H1 (cell line): Measurements from ENCODE around the gene OR7A10. TPM values are rescaled to one million over a fixed set of nuclear protein-coding genes. Genes with fewer than 3 reads are reported as not detected.

Experiments
- CTCF ChIA-PET: fragments of 300-600 bp; sonication (Branson Sonifier 250); formaldehyde crosslinking; loops from one replicate; lab custom pipeline; 2021; ENCODE audit not compliant: partially characterized antibody; lab: Charles Lee
- POLR2A ChIA-PET: fragments of 300-600 bp; sonication (Branson Sonifier 250); formaldehyde crosslinking; loops from one replicate; lab custom pipeline; 2021; ENCODE audit warnings: inconsistent platforms; ENCODE audit not compliant: partially characterized antibody; lab: Charles Lee
- DNase-seq, 2 experiments: peaks; one replicate each; pipeline versions ENCODE4 v3.0.0 to v3.0.0-alpha.2; 2010 to 2022; ENCODE audit warnings: low spot score in 2 of 2, low read depth in 1 of 2, mixed read lengths in 1 of 2
- FAIRE-seq: peaks from 2 replicates; lab custom pipeline; 2011; peaks lifted over from hg19 to GRCh38; lab: Jason Lieb, UNC
- H2AFZ ChIP-seq: 2 replicates; pipeline ENCODE4 v1.8.1; 2012; ENCODE audit warnings: low read length, inconsistent platforms
- H2AK5ac ChIP-seq: 2 replicates; pipeline ENCODE4 v1.6.1; 2013; ENCODE audit warnings: low read depth, low read length
- H2BK120ac ChIP-seq: replicated peaks from 2 replicates; pipeline ENCODE3; 2013; ENCODE audit warnings: low read depth, low read length, inconsistent platforms
- H2BK12ac ChIP-seq: 2 replicates; pipeline ENCODE4 v1.6.1; 2013; ENCODE audit warnings: low read depth, low read length
- H2BK15ac ChIP-seq: 2 replicates; pipeline ENCODE4 v1.6.1; 2013; ENCODE audit warnings: low read length
- H2BK20ac ChIP-seq: 2 replicates; pipeline ENCODE4 v1.6.1; 2013; ENCODE audit warnings: low read length
- H2BK5ac ChIP-seq: 2 replicates; pipeline ENCODE4 v1.6.1; 2013; ENCODE audit warnings: low read depth, low read length
- H3K14ac ChIP-seq: 2 replicates; pipeline ENCODE4 v1.6.1; 2013; ENCODE audit warnings: inconsistent platforms; ENCODE audit not compliant: insufficient read length
- H3K18ac ChIP-seq: 2 replicates; pipeline ENCODE4 v1.6.1; 2013; ENCODE audit warnings: low read length; ENCODE audit errors: extremely low read depth
- H3K23ac ChIP-seq: 2 replicates; pipeline ENCODE4 v1.6.1; 2013; ENCODE audit warnings: inconsistent platforms; ENCODE audit not compliant: insufficient read length
- H3K23me2 ChIP-seq: 2 replicates; pipeline ENCODE4 v1.6.1; 2013; ENCODE audit warnings: low read depth, low read length
- H3K27ac ChIP-seq: 2 replicates; pipeline ENCODE4 v1.6.1; 2011; ENCODE audit warnings: low read depth, low read length, inconsistent platforms
- H3K27me3 ChIP-seq, 4 experiments: replicated peaks in 1 of 4; 1 replicate in 1 of 4; 2 replicates in 3 of 4; pipeline versions ENCODE4 v1.6.1 to v1.8.1; 2011 to 2013; ENCODE audit warnings: low read length in 3 of 4, mild to moderate bottlenecking in 3 of 4, inconsistent platforms in 2 of 4, mixed read lengths in 2 of 4, moderate library complexity in 1 of 4; ENCODE audit not compliant: control insufficient read depth in 3 of 4, insufficient read depth in 3 of 4; ENCODE audit errors: extremely low read depth in 1 of 4
- H3K36me3 ChIP-seq, 4 experiments: 2 replicates each; pipeline versions ENCODE4 v1.6.1 to v1.8.1; 2011 to 2013; ENCODE audit warnings: mild to moderate bottlenecking in 4 of 4, low read length in 3 of 4, moderate library complexity in 2 of 4, control low read depth in 1 of 4, inconsistent platforms in 1 of 4; ENCODE audit not compliant: insufficient read depth in 4 of 4, control insufficient read depth in 2 of 4
- H3K4ac ChIP-seq: replicated peaks from 2 replicates; pipeline ENCODE3; 2013; ENCODE audit warnings: low read length, low read depth, mixed read lengths, inconsistent platforms; ENCODE audit not compliant: insufficient read length
- H3K4me1 ChIP-seq, 4 experiments: replicated peaks in 1 of 4; 1 replicate in 1 of 4; 2 replicates in 3 of 4; pipeline versions ENCODE4 v1.6.1 to v1.8.1; 2011 to 2013; ENCODE audit warnings: low read length in 3 of 4, inconsistent platforms in 2 of 4, mixed read lengths in 1 of 4; ENCODE audit not compliant: insufficient read depth in 4 of 4, control insufficient read depth in 3 of 4
- H3K4me2 ChIP-seq, 2 experiments: 2 replicates each; pipeline versions ENCODE4 v1.6.1 to v1.8.1; 2011 to 2013; ENCODE audit warnings: low read depth in 2 of 2, low read length in 2 of 2, control low read depth in 1 of 2, inconsistent platforms in 1 of 2, mild to moderate bottlenecking in 1 of 2; ENCODE audit not compliant: insufficient read depth in 1 of 2
- H3K4me3 ChIP-seq, 4 experiments: fragments of 200-600, 300-600 bp in 1 of 4; sonication (generic), shearing (Covaris generic), sonication (Bioruptor Twin) in 1 of 4; 2 replicates each; pipeline versions ENCODE4 v1.5.1 to v1.8.1; 2011 to 2016; ENCODE audit warnings: low read length in 4 of 4, low read depth in 3 of 4, control low read depth in 2 of 4, inconsistent platforms in 2 of 4, mild to moderate bottlenecking in 2 of 4, mixed read lengths in 1 of 4, moderate library complexity in 1 of 4; ENCODE audit not compliant: insufficient read depth in 2 of 4; ENCODE audit errors: extremely low read depth in 1 of 4
- H3K56ac ChIP-seq: replicated peaks from 2 replicates; pipeline ENCODE3; 2013; ENCODE audit warnings: low read depth, mild to moderate bottlenecking, mixed read lengths, low read length, inconsistent platforms; ENCODE audit not compliant: insufficient read length
- H3K79me1 ChIP-seq: 2 replicates; pipeline ENCODE4 v1.6.1; 2013; ENCODE audit warnings: low read depth, low read length, control low read depth
- H3K79me2 ChIP-seq, 2 experiments: 2 replicates each; pipeline versions ENCODE4 v1.6.1 to v1.8.1; 2012 to 2013; ENCODE audit warnings: low read length in 2 of 2, mild to moderate bottlenecking in 2 of 2, inconsistent platforms in 1 of 2; ENCODE audit not compliant: insufficient read depth in 2 of 2, control insufficient read depth in 1 of 2
- H3K9ac ChIP-seq, 4 experiments: replicated peaks in 1 of 4; 1 replicate in 1 of 4; 2 replicates in 3 of 4; pipeline versions ENCODE4 v1.6.1 to v1.8.1; 2011 to 2013; ENCODE audit warnings: low read depth in 3 of 4, low read length in 3 of 4, control low read depth in 2 of 4, mild to moderate bottlenecking in 2 of 4, moderate library complexity in 2 of 4, inconsistent platforms in 1 of 4; ENCODE audit errors: extremely low read depth in 1 of 4
- H3K9me3 ChIP-seq, 2 experiments: 2 replicates each; pipeline versions ENCODE4 v1.6.1 to v1.8.1; 2012 to 2013; ENCODE audit warnings: mild to moderate bottlenecking in 2 of 2, moderate library complexity in 2 of 2, control low read depth in 1 of 2, inconsistent platforms in 1 of 2, low read depth in 1 of 2, low read length in 1 of 2, mixed read lengths in 1 of 2; ENCODE audit not compliant: insufficient read depth in 2 of 2
- H4K20me1 ChIP-seq, 2 experiments: replicated peaks in 1 of 2; 2 replicates each; pipeline versions ENCODE3 to v1.8.1; 2011 to 2013; ENCODE audit warnings: inconsistent platforms in 2 of 2, low read length in 2 of 2, mild to moderate bottlenecking in 1 of 2; ENCODE audit not compliant: insufficient read depth in 2 of 2, control insufficient read depth in 1 of 2
- H4K5ac ChIP-seq: 2 replicates; pipeline ENCODE4 v1.6.1; 2013; ENCODE audit warnings: low read length, low read depth, mixed read lengths, inconsistent platforms; ENCODE audit not compliant: insufficient read length
- H4K8ac ChIP-seq: 2 replicates; pipeline ENCODE4 v1.8.0; 2013; ENCODE audit warnings: mild to moderate bottlenecking, moderate library complexity, low read length, inconsistent platforms; ENCODE audit not compliant: insufficient read depth; ENCODE audit errors: extremely low read depth
- H4K91ac ChIP-seq: replicated peaks from 2 replicates; pipeline ENCODE3; 2013; ENCODE audit warnings: low read length, mixed read lengths, inconsistent platforms; ENCODE audit not compliant: insufficient read length
- ATF3 ChIP-seq: IDR thresholded peaks from 2 replicates; pipeline ENCODE4 v1.6.1; 2011; ENCODE audit warnings: low read depth, mild to moderate bottlenecking, low read length; ENCODE audit not compliant: insufficient read depth
- BRCA1 ChIP-seq: IDR thresholded peaks from 2 replicates; pipeline ENCODE4 v1.6.1; 2012; ENCODE audit warnings: low read depth, low read length, improper control_type of control experiment
- CBX5 ChIP-seq: fragments of 300-800, 300-1000 bp; sonication (generic); IDR thresholded peaks from 2 replicates; pipeline ENCODE4 v1.7.1; 2016; ENCODE audit warnings: antibody characterized with exemption, low read length, low read depth
- CHD2 ChIP-seq: IDR thresholded peaks from 2 replicates; pipeline ENCODE4 v1.6.1; 2012; ENCODE audit warnings: low read length, improper control_type of control experiment
- CREB1 ChIP-seq: IDR thresholded peaks from 2 replicates; pipeline ENCODE4 v1.6.1; 2012; ENCODE audit warnings: inconsistent platforms
- CTCF ChIP-seq, 3 experiments: IDR thresholded peaks; 1 replicate in 2 of 3; 2 replicates in 1 of 3; pipeline versions ENCODE4 v1.5.1 to v1.6.1; 2011; ENCODE audit warnings: low read length in 3 of 3, mild to moderate bottlenecking in 3 of 3, inconsistent platforms in 2 of 3, low read depth in 1 of 3, moderate library complexity in 1 of 3; ENCODE audit not compliant: insufficient read depth in 1 of 3; ENCODE audit errors: control extremely low read depth in 1 of 3
- JUN ChIP-seq: IDR thresholded peaks from 2 replicates; pipeline ENCODE4 v1.6.1; 2011; ENCODE audit warnings: low read depth, mild to moderate bottlenecking, improper control_type of control experiment, low read length
- RAD21 ChIP-seq, 2 experiments: IDR thresholded peaks in 1 of 2; conservative IDR thresholded peaks in 1 of 2; 2 replicates each; pipeline ENCODE4 v1.6.1; 2011; ENCODE audit warnings: low read depth in 2 of 2, low read length in 2 of 2, improper control_type of control experiment in 1 of 2, inconsistent platforms in 1 of 2, mild to moderate bottlenecking in 1 of 2, moderate library complexity in 1 of 2
- SAP30 ChIP-seq: fragments of 300-600 bp; sonication (generic); IDR thresholded peaks from 2 replicates; pipeline ENCODE4 v1.7.1; 2012; ENCODE audit warnings: low read length, moderate library complexity, mild to moderate bottlenecking, inconsistent platforms; ENCODE audit not compliant: insufficient read depth, insufficient replicate concordance
- SRF ChIP-seq: IDR thresholded peaks from 2 replicates; pipeline ENCODE4 v1.6.1; 2011; ENCODE audit warnings: mild to moderate bottlenecking, low read depth, low read length, moderate library complexity
- ZNF274 ChIP-seq: IDR thresholded peaks from 2 replicates; pipeline ENCODE4 v1.7.0; 2012; ENCODE audit warnings: low read length, borderline replicate concordance; ENCODE audit errors: extremely low read depth
- WGBS, 2 experiments: shearing (Covaris generic) in 1 of 2; methylation state at CpG; one replicate each; pipeline versions ENCODE4 v1.1.6 to v1.1.7; 2013 to 2015; ENCODE audit warnings: low lambda C conversion rate in 2 of 2, mixed read lengths in 2 of 2, inconsistent platforms in 1 of 2, low coverage in 1 of 2, missing lambda C conversion rate in 1 of 2; ENCODE audit not compliant: insufficient replicate concordance in 2 of 2, insufficient coverage in 1 of 2, insufficient read length in 1 of 2; ENCODE audit errors: extremely low coverage in 1 of 2, missing lambda C conversion rate in 1 of 2; 5-methylcytosine and 5-hydroxymethylcytosine counted together
- polyA plus RNA-seq, 7 experiments: library from polyadenylated mRNA; depleted of rRNA in 3 of 7; stranded (reverse) in 5 of 7; unstranded in 2 of 7; fragments of >200 nt in 5 of 7; fragments of 200-250 nt in 2 of 7; gene quantifications; 1 replicate in 5 of 7; 2 replicates in 1 of 7; 4 replicates in 1 of 7; pipeline versions ENCODE4 v1.2.1 to v1.2.3, GENCODE V29; 2011 to 2013; ENCODE audit warnings: missing spikeins in 2 of 7, mixed read lengths in 2 of 7
- total RNA-seq: library from RNA; stranded (reverse); fragmentation: NEBNext Ultra II Directional; extraction: Animal tissue kit (Norgen Biotek cat#: 25700); gene quantifications from 2 replicates; pipeline ENCODE4 v1.2.1, GENCODE V29; 2021

OR7A10 gene
- total and polyA plus RNA-seq, 2 of the 8 experiments (the other 6 are each of a cell fraction or from before 2014, with no cell fraction given): not detected

- no peak overlapping the region for H4K8ac ChIP-seq
- H3K27ac ChIP-seq: no peak overlapping the region
- no peaks in the 10 kb centered on the region for H4K20me1 ChIP-seq
- FAIRE-seq (no peak), DNase-seq (no peak)
- H3K27me3 ChIP-seq: no peaks in the 10 kb centered on the region
- CTCF ChIA-PET: interaction anchor here (0.5 to 0.6 kb wide), 2 partner anchors 20 to 228 kb away, joined by 3 read pairs; no protein-coding TSS in a partner anchor
- no peaks in the 10 kb centered on the region for H3K79me1 ChIP-seq
- H3K79me2 ChIP-seq: no peaks in the 10 kb centered on the region
- no peak overlapping the region for H3K23ac ChIP-seq
- H3K4ac ChIP-seq: no peak overlapping the region
- no peak overlapping the region for H2BK5ac ChIP-seq
- no peak overlapping the region for H4K5ac ChIP-seq
- H3K18ac ChIP-seq: no peak overlapping the region
- H3K4me2 ChIP-seq: no peak overlapping the region
- H3K4me3 ChIP-seq: no peak overlapping the region
- H3K23me2 ChIP-seq: no peaks in the 10 kb centered on the region
- H2BK15ac ChIP-seq: no peak overlapping the region
- H2BK20ac ChIP-seq: no peak overlapping the region
- H2BK120ac ChIP-seq: no peak overlapping the region
- peak overlapping the region in 1 of 4 experiments; percentile 34; a peak in 1 of 7 replicates for H3K9ac ChIP-seq
- no peak overlapping the region for H4K91ac ChIP-seq
- no peak overlapping the region for H3K14ac ChIP-seq
- WGBS, 2 experiments: 69% methylated on average over 4 of the region's 4 CpGs; no CpG with 5 or more reads in 1 of the 2 experiments
- H3K56ac ChIP-seq: no peak overlapping the region
- POLR2A ChIA-PET: no interaction called here
- H3K36me3 ChIP-seq: no peaks in the 10 kb centered on the region
- peaks cover 67 to 69% of the 10 kb centered on the region in 2 experiments for H3K9me3 ChIP-seq
- no peaks in the 10 kb centered on the region for H3K4me1 ChIP-seq
- H2AK5ac ChIP-seq: no peak overlapping the region
- no peak overlapping the region for H2BK12ac ChIP-seq
- H2AFZ ChIP-seq: no peak overlapping the region
- TF ChIP-seq CHD2: no peak
- TF ChIP-seq SRF: no peak
- TF ChIP-seq RAD21 (IDR thresholded peaks at IDR 0.05 in 1 of 2, conservative IDR thresholded peaks at IDR 0.05 in 1 of 2; ENCODE audit: low read depth in 2 of 2, low read length in 2 of 2): no peak
- TF ChIP-seq ATF3: no peak
- TF ChIP-seq CTCF (IDR thresholded peaks at IDR 0.05; ENCODE audit: control extremely low read depth in 1 of 3, insufficient read depth in 1 of 3, low read depth in 1 of 3, low read length in 3 of 3): no peak
- no peak for TF ChIP-seq BRCA1
- no peak for TF ChIP-seq SAP30
- no peak for TF ChIP-seq JUN
- TF ChIP-seq CBX5: no peak
- no peak for TF ChIP-seq CREB1
- TF ChIP-seq ZNF274: no peak
Observed at GRCh38 chr19:14837391-14837790, 11.3 kb downstream of the OR7A10 start.
